HG03460 (cell line): Measurements from ENCODE around the gene TBXAS1.
"Not testable (repeated sequence)": the region's sequence is repeated elsewhere in the genome, so short reads cannot be mapped to it uniquely, and the experiment has no call there.

Experiments
- ATAC-seq: cut with Tn5 transposase; IDR thresholded peaks from one replicate; pipeline ENCODE4 v1.9.1; 2021; ENCODE audit not compliant: unreplicated experiment

TBXAS1 gene

DNA sequence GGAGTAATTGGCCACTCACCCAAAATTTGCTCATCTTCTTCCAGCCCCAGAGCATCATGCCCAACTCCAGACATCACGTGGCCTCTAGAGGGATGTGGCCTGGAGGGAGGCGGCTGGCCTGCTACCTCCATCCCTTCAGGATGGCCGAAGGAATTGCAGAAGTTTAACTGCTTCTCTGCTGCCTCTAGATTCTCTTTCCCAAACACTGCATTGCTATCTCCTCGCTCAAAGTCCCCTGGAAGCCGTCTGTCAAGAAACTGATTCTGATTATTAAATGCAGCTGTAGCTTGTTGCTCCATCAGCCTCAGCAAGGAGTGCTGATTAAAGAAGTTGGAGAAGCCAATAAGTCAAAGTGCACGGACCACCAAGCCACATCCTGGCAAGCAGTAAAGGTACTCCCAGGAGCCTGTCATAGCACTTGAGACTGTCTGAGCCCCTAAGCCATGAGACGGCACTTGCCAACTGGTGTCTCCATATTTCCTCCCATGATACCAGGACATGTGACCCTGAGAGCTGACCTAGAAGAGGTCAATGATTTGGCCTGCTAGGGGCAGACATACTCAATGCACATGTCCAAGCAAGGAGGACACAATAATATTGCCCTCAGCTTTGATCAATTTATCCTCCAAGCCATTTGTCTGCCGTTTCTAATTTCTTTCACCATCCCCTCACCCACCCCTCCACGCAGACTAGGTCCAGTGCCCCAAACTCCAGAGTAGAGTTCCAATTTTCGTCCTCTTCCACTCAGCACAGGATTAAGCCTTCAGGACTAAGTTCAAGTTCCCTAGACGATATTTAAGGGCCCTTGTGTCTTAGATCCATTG lies 84.2 kb downstream of the TBXAS1 start:
- ATAC-seq, result no peak

DNA sequence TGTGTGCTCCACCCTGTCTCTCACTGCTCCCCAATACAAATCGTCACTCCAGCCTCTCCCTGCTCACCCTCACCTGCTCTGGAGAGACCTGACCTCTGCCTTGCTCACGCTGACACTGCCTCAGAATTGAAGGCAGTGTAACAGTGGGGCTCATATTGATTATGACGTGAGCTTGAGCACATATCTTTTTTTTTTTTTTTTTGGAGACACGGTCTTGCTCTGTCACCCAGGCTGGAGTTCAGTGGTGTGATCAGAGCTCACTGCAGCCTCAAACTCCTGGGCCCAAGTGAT lies 84.7 kb downstream of the TBXAS1 start:
- ATAC-seq, result no peak

DNA sequence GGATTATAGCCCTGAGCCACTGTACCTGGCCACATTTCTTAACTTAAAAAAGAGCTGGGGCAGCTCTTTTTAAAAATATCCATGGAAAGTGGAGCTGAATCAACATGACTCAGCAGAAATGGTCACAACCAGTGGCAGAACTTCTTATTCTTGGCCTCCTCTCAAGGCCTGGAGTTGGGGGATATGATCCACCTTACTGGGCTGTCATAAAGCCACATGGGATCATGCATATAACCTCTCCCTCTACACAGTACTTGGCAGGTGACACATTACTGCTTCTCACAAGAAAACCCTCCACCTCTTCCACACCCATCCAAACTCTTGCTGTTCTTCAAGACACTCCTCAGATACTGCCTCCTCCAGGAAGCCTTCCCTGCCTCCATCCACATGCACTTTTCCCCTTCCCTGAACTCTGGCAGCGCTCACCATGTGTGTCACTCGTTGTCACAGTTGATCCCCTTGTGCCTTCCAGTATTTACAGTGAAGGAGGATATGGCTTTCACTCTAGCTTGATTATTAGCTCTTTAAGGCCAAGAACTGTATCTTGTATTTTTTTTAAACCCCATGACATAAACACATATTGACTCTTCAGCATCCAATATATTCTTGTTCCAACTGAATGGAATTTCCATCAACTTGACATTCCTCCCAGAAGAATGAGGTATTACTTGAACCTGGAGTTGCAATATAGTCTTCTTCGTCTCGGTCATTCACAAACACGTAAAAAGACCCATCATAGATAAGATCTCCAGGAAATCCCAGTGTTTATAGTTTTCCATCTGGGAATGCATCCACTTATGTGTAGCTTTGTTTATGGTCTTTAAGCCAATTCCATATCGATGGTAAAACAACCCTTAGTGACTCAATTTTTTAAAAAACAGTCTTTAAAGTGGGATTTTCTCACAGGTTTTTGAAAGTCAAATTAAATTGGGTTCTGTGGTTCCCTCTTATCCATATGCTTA lies 85.5 kb downstream of the TBXAS1 start:
- no peak for ATAC-seq

- ATAC-seq, result no peak
These were observed 86.3 kb downstream of the TBXAS1 start for GRCh38 chr7:139915268-139915863.

DNA sequence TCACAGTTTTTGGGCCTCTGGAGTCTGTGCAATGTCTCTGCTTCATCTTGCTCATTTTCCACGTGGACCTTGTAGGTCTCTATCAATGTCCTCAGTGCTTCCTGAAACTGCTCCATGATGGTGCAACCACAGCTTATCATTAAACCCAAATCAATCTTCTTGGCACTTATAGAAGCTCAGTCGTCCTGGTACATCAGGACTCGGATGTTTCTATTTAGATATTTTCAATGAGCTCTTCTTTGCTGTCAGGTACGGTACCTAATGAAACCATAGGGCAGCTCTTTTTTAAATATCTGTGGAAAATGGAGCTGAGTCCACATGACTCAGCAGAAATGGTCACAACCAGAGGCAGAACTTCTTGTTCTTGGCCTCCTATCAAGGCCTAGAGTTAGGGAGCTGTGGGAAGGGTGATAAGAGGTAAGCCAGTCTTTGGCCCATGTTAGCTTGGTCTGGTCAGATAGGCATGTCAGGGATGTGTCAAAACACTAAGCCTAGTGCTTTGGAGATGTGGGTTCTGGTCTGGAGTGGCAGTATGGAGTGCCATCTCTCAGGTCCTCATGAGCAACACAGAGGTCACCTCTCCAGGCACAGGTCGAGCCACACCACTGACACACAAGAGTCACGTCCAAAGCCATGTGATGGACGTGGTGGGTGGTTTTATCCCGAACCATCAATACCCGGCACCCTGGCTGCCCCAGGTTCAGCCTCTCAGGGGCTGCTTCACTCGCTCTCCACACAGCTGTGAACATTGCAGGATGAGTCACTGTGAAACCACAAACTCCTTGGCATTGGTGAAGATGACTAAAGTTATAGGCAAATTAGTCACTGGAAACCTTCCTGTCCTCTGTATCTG lies 87.0 kb downstream of the TBXAS1 start:
- peak; percentile 83 for ATAC-seq

DNA sequence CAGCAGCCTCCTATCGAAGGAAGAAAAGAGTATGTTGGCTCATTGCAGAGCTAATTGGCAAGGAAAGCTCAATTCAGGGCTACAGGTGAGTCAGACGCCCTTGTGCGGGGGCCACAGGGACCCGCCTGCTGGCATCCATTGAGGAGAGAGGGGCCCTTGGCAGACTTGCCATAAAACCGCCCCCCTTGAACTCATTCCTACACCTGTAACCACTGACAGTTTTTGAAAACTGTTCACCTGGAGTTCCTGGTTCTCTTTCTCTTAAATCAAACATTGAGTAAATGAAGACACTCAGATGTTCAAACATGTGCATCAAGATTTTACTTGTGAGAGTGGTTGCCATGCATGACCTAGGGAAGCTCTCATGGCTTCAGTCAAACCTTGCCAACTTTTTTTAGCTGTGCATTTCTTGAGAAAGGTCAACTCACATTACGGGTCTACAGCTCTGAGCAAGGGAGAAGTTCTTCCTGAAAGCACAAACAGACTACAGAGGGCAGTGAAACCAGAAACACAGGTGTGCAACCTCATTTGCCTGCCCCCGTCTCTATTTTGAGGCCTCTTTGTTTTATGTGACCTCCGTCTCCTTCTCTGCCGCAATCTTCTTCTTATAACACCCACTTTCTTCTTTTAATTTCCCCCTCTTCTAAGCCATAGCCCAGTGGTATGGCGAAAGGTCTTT lies 87.8 kb downstream of the TBXAS1 start:
- peak; percentile 73 for ATAC-seq

GRCh38 chr7:139917851-139918250 lies 88.8 kb downstream of the TBXAS1 start:
- no peak for ATAC-seq

DNA sequence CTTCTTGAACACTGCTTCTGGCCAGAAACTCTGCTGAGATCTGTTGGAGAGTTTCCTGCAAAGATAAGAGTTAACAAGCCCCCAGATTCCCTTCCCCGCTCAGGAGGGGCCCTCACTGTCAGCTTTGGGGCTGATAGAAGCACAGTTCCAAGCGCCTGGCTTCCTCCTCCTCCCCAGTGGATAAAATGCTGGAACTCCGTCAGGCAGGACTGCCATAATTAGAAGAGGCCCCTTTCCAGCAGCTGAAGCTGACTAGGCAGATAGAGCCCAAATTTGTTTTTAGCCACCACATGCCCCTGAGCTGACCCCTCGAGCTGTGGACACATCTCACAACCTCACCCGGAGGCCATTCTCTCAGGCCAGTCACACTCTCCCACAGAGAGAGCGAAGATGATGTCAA lies 89.4 kb downstream of the TBXAS1 start:
- ATAC-seq, result no peak

DNA sequence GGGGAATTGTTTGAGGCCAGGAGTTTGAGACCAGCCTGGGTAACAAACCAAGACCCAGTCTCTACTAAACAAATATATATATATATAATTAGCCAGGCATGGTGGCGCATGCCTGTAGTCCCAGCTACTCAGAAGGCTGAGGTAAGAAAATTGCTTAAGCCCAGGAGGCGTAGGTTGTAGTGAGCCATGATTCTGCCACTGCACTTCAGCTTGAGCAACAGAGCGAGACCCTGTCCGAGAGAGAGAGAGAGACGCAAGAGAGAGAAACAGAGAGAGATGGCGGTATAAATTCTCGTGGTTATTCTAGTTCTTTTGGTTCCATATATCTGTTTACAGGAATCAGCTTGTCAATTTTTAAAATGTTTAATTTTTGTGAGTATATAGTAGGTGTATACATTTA lies 94.0 kb downstream of the TBXAS1 start:
- ATAC-seq, result no peak

- no peak for ATAC-seq
These were observed 95.4 kb downstream of the TBXAS1 start for GRCh38 chr7:139924461-139924860.

GRCh38 chr7:139929221-139929620 lies 100.2 kb downstream of the TBXAS1 start:
- ATAC-seq, result not testable (repeated sequence)

GRCh38 chr7:139930286-139930965 lies 101.4 kb downstream of the TBXAS1 start:
- ATAC-seq, result no peak

DNA sequence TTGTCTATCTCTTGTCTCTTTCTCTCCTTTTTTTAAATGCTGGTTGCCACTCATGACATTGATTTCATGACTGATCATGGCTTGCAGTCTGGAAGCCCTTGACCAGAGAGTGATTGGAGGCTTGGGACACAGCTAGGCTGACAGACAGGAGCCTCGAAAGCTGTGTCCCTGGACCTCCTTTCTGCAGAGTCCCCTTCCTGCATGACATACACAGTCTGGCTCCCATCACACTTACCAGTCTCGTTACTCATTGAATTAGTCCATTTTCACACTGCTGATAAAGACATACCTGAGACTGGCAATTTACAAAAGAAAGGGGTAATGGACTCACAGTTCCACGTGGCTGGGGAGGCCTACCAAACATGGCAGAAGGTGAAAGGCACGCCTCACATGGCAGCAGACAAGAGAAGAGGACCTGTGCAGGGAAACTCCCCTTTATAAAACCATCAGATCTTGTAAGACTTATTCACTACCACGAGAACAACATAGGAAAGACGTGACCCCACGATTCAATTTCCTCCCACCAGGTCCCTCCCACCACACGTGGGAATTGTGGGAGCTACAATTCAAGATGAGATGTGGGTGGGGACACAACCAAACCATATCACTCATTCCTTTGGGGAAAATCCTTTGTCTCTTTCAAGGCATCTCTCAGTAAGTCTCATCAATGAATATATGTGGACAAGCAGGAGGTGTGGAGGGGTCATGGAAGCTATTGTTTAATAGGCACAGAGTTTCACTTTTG lies 102.3 kb downstream of the TBXAS1 start:
- no peak for ATAC-seq

DNA sequence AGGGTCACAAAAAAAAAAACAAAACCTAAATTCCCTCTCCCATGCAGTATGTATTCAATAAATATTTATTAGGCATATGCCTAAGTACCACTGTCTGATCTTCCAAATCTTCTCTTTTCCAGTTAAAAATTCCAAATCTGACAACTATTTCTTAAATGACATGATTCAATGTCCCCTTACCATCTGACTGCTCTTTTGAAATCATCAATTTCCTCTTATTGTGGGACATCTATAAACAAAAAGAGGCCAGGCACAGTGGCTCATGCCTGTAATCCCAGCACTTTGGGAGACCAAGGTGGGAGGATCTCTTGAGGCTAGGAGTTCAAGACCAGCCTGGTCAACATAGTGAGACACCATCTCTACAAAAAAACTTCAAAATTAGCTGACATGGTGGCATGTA lies 103.5 kb downstream of the TBXAS1 start:
- no peak for ATAC-seq

DNA sequence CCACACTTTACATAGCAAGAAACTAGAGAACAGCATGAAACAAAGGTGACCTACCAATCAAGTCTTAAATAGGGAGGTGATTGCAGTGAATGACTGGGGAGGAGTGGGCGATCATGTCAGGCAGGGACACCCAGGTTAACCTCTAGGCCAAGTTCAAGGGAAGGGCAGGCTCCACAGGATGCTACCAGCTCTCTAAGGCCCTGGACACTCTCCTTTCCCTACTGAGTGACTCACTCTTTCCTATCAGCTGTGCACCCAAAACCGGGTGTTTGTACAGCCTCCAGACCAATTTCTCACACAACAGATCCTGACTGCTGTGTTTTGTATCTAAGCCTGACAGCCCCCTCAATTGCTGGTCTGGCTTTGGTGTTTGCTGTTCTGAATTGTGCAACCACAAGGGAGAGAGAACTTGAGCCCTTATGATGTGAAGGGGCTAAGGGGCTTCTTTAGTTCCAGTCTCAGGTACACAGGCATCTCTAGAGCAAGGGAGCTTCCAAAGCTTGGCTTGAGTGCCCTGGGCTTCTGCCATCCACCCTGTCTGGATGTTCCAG lies 107.8 kb downstream of the TBXAS1 start:
- ATAC-seq, result no peak

- no peak for ATAC-seq
These were observed 108.7 kb downstream of the TBXAS1 start for GRCh38 chr7:139937715-139938114.

GRCh38 chr7:139940866-139941265 lies 111.8 kb downstream of the TBXAS1 start:
- no peak for ATAC-seq

DNA sequence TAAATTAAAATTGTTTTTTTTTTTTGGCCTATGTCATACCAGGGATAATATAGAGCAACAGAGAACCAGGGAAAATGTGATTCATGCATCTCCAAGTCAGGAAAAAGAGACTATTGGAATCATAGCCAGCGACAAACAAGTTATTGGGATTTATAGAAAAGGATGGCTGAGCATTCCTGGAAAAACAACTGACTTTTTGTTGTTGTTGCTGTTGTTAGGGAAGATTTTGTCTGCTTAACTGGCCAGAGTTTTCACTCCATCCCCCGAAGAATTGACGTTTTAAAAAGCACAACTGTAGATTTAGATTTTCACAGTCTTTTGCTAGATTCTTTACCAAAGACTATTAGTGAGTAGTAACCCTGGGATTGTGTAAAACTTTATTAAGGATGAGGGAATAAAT lies 112.4 kb downstream of the TBXAS1 start:
- no peak for ATAC-seq

DNA sequence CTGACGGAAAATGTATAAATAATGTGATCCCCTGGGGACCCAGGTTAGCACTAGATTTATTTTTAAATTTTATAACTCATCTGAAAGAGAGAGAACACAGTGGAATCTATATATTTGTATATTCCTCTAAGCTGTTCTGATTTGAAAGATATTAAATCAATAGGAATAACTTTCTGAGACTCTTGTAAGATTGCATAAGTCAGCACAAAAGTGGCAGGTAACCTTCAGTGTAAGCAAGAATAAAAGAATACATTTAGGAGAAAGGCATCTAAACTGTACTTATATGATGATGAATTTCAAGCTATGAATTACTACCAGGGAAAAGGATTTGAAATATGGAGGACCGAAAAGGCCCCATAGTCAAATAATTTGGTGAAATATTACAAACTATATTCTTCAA lies 112.8 kb downstream of the TBXAS1 start:
- ATAC-seq, result no peak
